ENCODE measurements around the gene PTPRZ1.

The PTPRZ1 gene

GRCh38 chr7:121872831-121873288 is at the start of gene PTPRZ1:
PTPRZ1 (plus strand) TSS chr7:121873161; CDS start chr7:121873500, 339 bp downstream.
- peak within 1 kb of the TSS; percentile 14 for H3K27ac ChIP-seq
- DNase-seq (ENCODE audit: low read depth, low spot score) = no peak

- no peak for DNase-seq (ENCODE audit: low read depth, low spot score)
- no peak overlapping the region for H3K27ac ChIP-seq
Observed at GRCh38 chr7:121824276-121824675, 48.7 kb upstream of the PTPRZ1 start.

- no peak overlapping the region for H3K27ac ChIP-seq
- peak; percentile 3 for DNase-seq (ENCODE audit: low read depth, low spot score)
Observed at GRCh38 chr7:121831351-121831750, 41.6 kb upstream of the PTPRZ1 start.

GRCh38 chr7:121831801-121832200 is 41.2 kb upstream of the PTPRZ1 start:
- DNase-seq (ENCODE audit: low read depth, low spot score) = no peak
- H3K27ac ChIP-seq = no peak overlapping the region

- peak; percentile 0 for DNase-seq (ENCODE audit: low read depth, low spot score)
Observed at GRCh38 chr7:121832347-121832746, 40.6 kb upstream of the PTPRZ1 start.

GRCh38 chr7:121833991-121834390 is 39.0 kb upstream of the PTPRZ1 start:
- H3K27ac ChIP-seq = no peak overlapping the region
- no peak for DNase-seq (ENCODE audit: low read depth, low spot score)

More at GRCh38 chr7:121832347-121832746, 40.6 kb upstream of the PTPRZ1 start:
- no peak overlapping the region for H3K27ac ChIP-seq

GRCh38 chr7:121837462-121837861 is 35.5 kb upstream of the PTPRZ1 start:
- DNase-seq (ENCODE audit: low read depth, low spot score) = no peak
- no peak overlapping the region for H3K27ac ChIP-seq

- no peak for DNase-seq (ENCODE audit: low read depth, low spot score)
- H3K27ac ChIP-seq = no peak overlapping the region
Observed at GRCh38 chr7:121847041-121847440, 25.9 kb upstream of the PTPRZ1 start.

GRCh38 chr7:121853307-121853706 is 19.7 kb upstream of the PTPRZ1 start:
- H3K27ac ChIP-seq = no peak overlapping the region
- DNase-seq (ENCODE audit: low read depth, low spot score) = no peak

GRCh38 chr7:121860953-121861352 is 12.0 kb upstream of the PTPRZ1 start:
- no peak overlapping the region for H3K27ac ChIP-seq
- no peak for DNase-seq (ENCODE audit: low read depth, low spot score)

- no peak overlapping the region for H3K27ac ChIP-seq
- DNase-seq (ENCODE audit: low read depth, low spot score) = no peak
Observed at GRCh38 chr7:121862591-121862990, 10.4 kb upstream of the PTPRZ1 start.

- no peak overlapping the region for H3K27ac ChIP-seq
- no peak for DNase-seq (ENCODE audit: low read depth, low spot score)
Observed at GRCh38 chr7:121871188-121871587, 1.8 kb upstream of the PTPRZ1 start.

GRCh38 chr7:121873289-121874194 is 581 bp downstream of the PTPRZ1 start:
- peak overlapping the region; percentile 14 for H3K27ac ChIP-seq
- DNase-seq (ENCODE audit: low read depth, low spot score) = peak; percentile 40

GRCh38 chr7:121874298-121874697 is 1.3 kb downstream of the PTPRZ1 start:
- H3K27ac ChIP-seq = peak overlapping the region; percentile 2
- DNase-seq (ENCODE audit: low read depth, low spot score) = no peak

GRCh38 chr7:121875203-121875602 is 2.2 kb downstream of the PTPRZ1 start:
- no peak for DNase-seq (ENCODE audit: low read depth, low spot score)
- no peak overlapping the region for H3K27ac ChIP-seq

GRCh38 chr7:121876656-121877500 is 3.9 kb downstream of the PTPRZ1 start:
- DNase-seq (ENCODE audit: low read depth, low spot score) = no peak
- H3K27ac ChIP-seq = no peak overlapping the region

- DNase-seq (ENCODE audit: low read depth, low spot score) = no peak
- no peak overlapping the region for H3K27ac ChIP-seq
Observed at GRCh38 chr7:121878918-121879464, 6.0 kb downstream of the PTPRZ1 start.

- no peak for DNase-seq (ENCODE audit: low read depth, low spot score)
- no peak overlapping the region for H3K27ac ChIP-seq
Observed at GRCh38 chr7:121879544-121879943, 6.6 kb downstream of the PTPRZ1 start.

- DNase-seq (ENCODE audit: low read depth, low spot score) = no peak
- peak overlapping the region; percentile 2 for H3K27ac ChIP-seq
Observed at GRCh38 chr7:121882731-121883130, 9.8 kb downstream of the PTPRZ1 start.

- no peak overlapping the region for H3K27ac ChIP-seq
- no peak for DNase-seq (ENCODE audit: low read depth, low spot score)
Observed at GRCh38 chr7:121885166-121885920, 12.4 kb downstream of the PTPRZ1 start.

Data from epithelial cell of prostate (primary cell).